ENCODE data around the gene PRG3.

DNA sequence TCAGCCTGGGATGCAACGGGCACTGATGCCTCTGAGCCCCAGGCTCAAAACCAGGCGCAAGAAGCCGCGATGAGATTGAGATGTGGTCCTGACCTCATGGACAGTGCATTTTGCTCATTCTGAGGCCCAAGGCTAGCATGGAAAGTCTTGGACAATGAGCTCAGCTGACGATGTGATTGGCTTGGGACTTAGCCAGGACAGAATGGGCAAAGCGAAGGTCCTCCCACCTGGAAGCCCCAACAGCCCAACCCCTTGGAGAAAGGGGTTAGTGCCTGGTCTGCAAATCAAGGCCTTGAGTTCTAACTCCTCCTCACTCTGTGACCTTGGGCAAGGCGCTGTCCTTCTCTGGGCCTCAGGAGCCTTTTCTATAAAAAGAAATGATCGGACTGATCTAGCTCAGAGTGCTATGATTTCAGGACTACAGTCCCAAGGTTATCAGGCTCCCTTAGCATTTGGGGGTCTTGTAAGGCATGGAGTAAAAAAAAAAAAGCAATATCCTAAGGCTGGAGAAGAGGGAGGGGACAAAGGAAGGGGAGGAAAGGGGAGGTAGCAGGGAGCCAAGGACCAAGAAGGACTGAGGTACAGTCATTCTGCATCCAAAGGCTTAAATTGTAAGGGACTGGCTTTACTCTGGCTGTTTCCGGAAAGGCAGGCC lies 43.3 kb upstream of the PRG3 start:
- TF ChIP-seq NBN (conservative IDR thresholded peaks at IDR 0.05) (no peak), CTCF (CRISPR knock-in tag; IDR thresholded peaks at IDR 0.05) (no peak), ESRRA (CRISPR knock-in tag; IDR thresholded peaks at IDR 0.05; ENCODE audit: low read depth) (no peak), GABPA (IDR thresholded peaks at IDR 0.05; ENCODE audit: low read depth, low read length) (no peak), GABPA (CRISPR knock-in tag; IDR thresholded peaks at IDR 0.05; ENCODE audit: low read depth) (no peak), PATZ1 (CRISPR knock-in tag; IDR thresholded peaks at IDR 0.05) (no peak), MAX (IDR thresholded peaks at IDR 0.05) (no peak), CBX5 (CRISPR knock-in tag; IDR thresholded peaks at IDR 0.05; ENCODE audit: borderline replicate concordance) (no peak)

Measured in HepG2 (cell line).